ENCODE measurements around the gene ENPP1. TPM values are rescaled to one million over a fixed set of nuclear protein-coding genes. Genes with fewer than 3 reads are reported as not detected.
"Not testable (repeated sequence)": the region's sequence is repeated elsewhere in the genome, so short reads cannot be mapped to it uniquely, and the experiment has no call there.

The ENPP1 gene
- total RNA-seq, 3 donors from 2014 or later = 0.32 to 0.52 (median 0.51) TPM

DNA sequence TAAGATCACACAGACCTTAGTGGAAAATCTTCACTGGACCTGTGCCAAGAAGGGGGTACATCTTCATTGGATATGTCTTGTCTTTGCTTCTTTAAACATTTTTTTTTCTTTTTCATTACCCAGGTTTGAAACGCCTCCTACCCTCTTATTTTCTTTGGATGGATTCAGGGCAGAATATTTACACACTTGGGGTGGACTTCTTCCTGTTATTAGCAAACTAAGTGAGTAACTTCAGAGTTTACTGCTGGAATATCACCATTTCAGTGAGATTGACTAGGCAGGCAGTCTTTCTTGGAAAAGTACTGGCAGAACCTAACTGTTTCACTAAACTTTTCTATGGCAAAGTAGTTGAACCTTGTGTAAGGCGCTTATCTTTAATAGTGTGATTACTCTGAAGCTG is 47.0 kb downstream of the ENPP1 start:
- no peak overlapping the region for H3K4me3 Mint-ChIP-seq
- H3K36me3 Mint-ChIP-seq (ENCODE audit: insufficient read depth) = no peaks in the 10 kb centered on the region
- H3K9me3 Mint-ChIP-seq = no peaks in the 10 kb centered on the region
- DNase-seq = no peak
- no peaks in the 10 kb centered on the region for H3K4me1 Mint-ChIP-seq (ENCODE audit: low read depth)
- ATAC-seq = no peak
- H3K27me3 Mint-ChIP-seq (ENCODE audit: low read depth) = no peaks in the 10 kb centered on the region

DNA sequence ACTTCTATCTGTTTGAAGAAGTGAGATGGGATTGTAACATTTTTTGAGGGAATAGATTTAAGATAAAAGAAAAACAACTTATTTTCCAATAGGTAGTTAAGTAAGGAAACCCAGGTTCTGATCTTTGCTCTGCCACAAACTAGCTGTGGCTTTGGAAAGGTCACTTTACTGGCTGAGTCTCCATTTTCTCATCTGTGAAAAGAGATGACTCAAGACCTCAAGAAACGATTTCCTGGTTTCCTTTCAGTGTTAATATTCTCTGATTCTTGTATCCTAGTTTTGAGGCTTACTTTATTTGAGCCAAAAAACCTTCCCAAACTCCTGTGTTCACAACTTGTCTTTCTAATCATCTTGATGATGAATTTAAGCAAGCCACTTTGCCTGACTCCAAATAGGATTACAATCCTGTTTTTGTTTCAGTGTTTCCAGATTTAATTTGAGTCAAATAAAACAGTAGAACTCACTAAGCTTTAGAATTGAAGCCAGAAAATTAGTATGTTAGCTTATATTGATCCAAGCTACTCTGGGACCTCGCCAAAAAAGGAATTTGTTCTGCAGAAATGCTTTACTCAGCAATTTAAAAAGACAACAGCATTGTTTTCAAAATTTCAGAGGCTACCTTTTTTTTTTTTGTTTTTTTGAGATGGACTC is 51.1 kb downstream of the ENPP1 start:
- Mint-ChIP-seq H3K27me3 (ENCODE audit: low read depth) (peaks cover 5% of the 10 kb centered on the region), H3K4me3 (no peak overlapping the region), H3K9me3 (no peaks in the 10 kb centered on the region), H3K4me1 (ENCODE audit: low read depth) (no peaks in the 10 kb centered on the region), H3K36me3 (ENCODE audit: insufficient read depth) (no peaks in the 10 kb centered on the region)
- DNase-seq = no peak
- no peak for ATAC-seq

DNA sequence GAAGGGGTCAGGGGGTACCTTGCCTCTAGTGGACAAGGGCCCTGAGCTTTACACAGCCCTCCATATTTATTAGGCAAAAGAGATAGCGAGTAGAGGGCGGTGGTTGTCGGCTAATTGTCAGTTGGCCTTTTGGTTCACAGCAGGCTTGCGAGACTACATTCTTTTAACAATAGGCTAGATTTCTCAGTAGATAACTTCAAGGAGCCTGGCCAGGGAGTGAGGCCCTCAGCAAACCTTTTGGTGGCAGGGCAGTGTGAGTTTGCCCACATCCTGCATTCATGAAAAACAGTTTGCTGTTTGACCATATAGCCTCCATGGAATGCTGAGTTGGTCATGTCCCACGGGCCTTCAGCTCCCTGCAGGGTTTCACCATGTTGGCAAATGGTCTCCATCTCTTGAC is 51.8 kb downstream of the ENPP1 start:
- not testable (repeated sequence) for H3K4me3 Mint-ChIP-seq; ATAC-seq; H3K4me1 Mint-ChIP-seq (ENCODE audit: low read depth); H3K9me3 Mint-ChIP-seq; DNase-seq; H3K36me3 Mint-ChIP-seq (ENCODE audit: insufficient read depth); H3K27me3 Mint-ChIP-seq (ENCODE audit: low read depth)

DNA sequence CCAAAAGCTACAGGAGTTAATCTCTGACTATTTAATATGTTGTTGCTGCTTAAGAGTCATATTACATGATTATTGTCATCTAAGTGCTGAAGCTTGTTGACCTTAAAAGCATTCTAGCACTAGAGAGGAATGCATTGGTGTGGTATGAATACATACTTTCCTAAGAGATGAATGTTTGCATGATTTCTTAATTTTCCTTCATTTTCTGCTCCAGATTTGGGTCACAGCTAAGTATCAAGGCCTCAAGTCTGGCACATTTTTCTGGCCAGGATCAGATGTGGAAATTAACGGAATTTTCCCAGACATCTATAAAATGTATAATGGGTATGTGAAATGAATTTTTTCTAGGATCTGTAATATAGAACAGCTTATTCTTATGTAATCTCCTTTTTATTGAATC is 53.6 kb downstream of the ENPP1 start:
- no peak overlapping the region for H3K4me3 Mint-ChIP-seq
- H3K9me3 Mint-ChIP-seq = no peaks in the 10 kb centered on the region
- H3K4me1 Mint-ChIP-seq (ENCODE audit: low read depth) = no peaks in the 10 kb centered on the region
- peaks cover 7% of the 10 kb centered on the region for H3K27me3 Mint-ChIP-seq (ENCODE audit: low read depth)
- no peaks in the 10 kb centered on the region for H3K36me3 Mint-ChIP-seq (ENCODE audit: insufficient read depth)
- DNase-seq (no peak), ATAC-seq (no peak)

DNA sequence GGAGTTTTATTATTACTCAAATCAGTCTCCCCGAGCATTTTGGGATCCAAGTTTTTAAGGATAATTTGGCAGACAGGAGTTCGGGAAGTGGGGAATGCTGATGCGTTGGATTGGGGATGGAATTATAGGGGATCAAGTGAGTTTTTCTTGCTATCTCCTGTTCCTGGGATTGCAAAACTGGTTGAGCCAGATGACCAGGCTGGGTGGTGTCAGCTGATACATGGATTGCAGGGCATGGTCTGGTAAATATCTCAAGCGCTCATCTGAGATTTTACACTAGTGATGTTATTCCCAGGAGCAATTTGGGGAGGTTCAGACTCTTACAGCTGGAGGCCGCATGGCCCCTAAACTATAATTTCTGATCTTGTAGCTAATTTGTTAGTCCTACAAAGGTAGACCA is 54.7 kb downstream of the ENPP1 start:
- Mint-ChIP-seq H3K27me3 (ENCODE audit: low read depth) (peaks cover 9% of the 10 kb centered on the region), H3K4me1 (ENCODE audit: low read depth) (no peaks in the 10 kb centered on the region), H3K36me3 (ENCODE audit: insufficient read depth) (no peaks in the 10 kb centered on the region), H3K4me3 (no peak overlapping the region), H3K9me3 (no peaks in the 10 kb centered on the region)
- no peak for ATAC-seq
- DNase-seq = no peak

GRCh38 chr6:131867744-131868143 is 59.9 kb downstream of the ENPP1 start:
- DNase-seq (no peak), ATAC-seq (no peak)
- Mint-ChIP-seq H3K4me1 (ENCODE audit: low read depth) (no peaks in the 10 kb centered on the region), H3K36me3 (ENCODE audit: insufficient read depth) (no peaks in the 10 kb centered on the region), H3K4me3 (no peak overlapping the region), H3K27me3 (ENCODE audit: low read depth) (peaks cover 4% of the 10 kb centered on the region), H3K9me3 (no peaks in the 10 kb centered on the region)

- Mint-ChIP-seq H3K9me3 (no peaks in the 10 kb centered on the region), H3K4me3 (no peak overlapping the region)
Observed at GRCh38 chr6:131868836-131869235, 61.0 kb downstream of the ENPP1 start.

GRCh38 chr6:131875647-131876046 is 67.8 kb downstream of the ENPP1 start:
- ATAC-seq (no peak), DNase-seq (no peak)
- H3K4me3 Mint-ChIP-seq = no peak overlapping the region
- peaks cover under 1% of the 10 kb centered on the region for H3K27me3 Mint-ChIP-seq (ENCODE audit: low read depth)
- H3K36me3 Mint-ChIP-seq (ENCODE audit: insufficient read depth) = no peaks in the 10 kb centered on the region
- no peaks in the 10 kb centered on the region for H3K9me3 Mint-ChIP-seq
- H3K4me1 Mint-ChIP-seq (ENCODE audit: low read depth) = no peaks in the 10 kb centered on the region

More at GRCh38 chr6:131868836-131869235, 61.0 kb downstream of the ENPP1 start:
- DNase-seq (no peak), ATAC-seq (no peak)
- Mint-ChIP-seq H3K4me1 (ENCODE audit: low read depth) (no peaks in the 10 kb centered on the region), H3K36me3 (ENCODE audit: insufficient read depth) (no peaks in the 10 kb centered on the region), H3K27me3 (ENCODE audit: low read depth) (peaks cover 4% of the 10 kb centered on the region)

DNA sequence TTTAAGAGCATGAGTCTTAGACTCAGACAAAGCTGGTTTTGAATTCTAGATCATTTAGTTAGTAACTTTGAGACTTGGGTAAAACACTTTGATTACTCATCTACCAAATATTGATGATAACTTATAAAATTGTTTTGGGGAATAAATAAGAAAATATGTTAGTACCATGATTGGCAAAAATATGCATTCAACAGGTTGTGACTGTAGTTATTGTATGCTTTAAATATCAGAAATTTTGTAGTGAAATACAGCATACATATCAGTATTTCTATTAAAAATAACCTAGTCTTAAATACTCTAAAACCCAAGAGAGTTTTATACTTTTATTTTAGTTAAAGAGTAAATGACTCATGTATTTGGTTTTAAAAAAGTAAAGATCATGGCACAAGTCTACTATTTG is 68.7 kb downstream of the ENPP1 start:
- Mint-ChIP-seq H3K9me3 (no peaks in the 10 kb centered on the region), H3K36me3 (ENCODE audit: insufficient read depth) (no peaks in the 10 kb centered on the region), H3K4me3 (no peak overlapping the region), H3K4me1 (ENCODE audit: low read depth) (no peaks in the 10 kb centered on the region), H3K27me3 (ENCODE audit: low read depth) (peaks cover 3% of the 10 kb centered on the region)
- no peak for DNase-seq
- ATAC-seq = no peak

GRCh38 chr6:131877999-131878789 is 70.4 kb downstream of the ENPP1 start:
- Mint-ChIP-seq H3K9me3 (no peaks in the 10 kb centered on the region), H3K4me3 (no peak overlapping the region), H3K27me3 (ENCODE audit: low read depth) (peaks cover 3% of the 10 kb centered on the region), H3K4me1 (ENCODE audit: low read depth) (no peaks in the 10 kb centered on the region), H3K36me3 (ENCODE audit: insufficient read depth) (no peaks in the 10 kb centered on the region)
- ATAC-seq = no peak
- no peak for DNase-seq

DNA sequence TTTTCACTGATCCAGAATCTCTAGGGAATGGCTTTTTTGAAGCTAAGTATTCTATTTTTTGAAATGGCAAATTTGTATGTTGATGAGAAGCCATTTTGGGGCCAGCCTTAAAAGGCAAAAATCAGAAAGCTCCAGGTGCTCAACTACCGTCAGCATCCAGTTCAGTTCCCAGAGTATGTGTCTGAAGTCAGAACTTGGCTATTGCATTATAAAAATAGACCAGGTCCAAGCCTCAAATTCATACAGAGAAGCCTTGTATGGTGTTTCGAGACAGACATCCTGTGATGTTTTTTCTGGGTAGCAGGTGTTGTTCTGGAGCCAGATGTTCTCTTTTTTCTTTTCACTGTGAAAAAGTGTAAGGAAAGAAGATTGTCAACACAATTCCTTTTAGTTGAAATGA is 75.2 kb downstream of the ENPP1 start:
- H3K9me3 Mint-ChIP-seq = no peaks in the 10 kb centered on the region
- no peaks in the 10 kb centered on the region for H3K4me1 Mint-ChIP-seq (ENCODE audit: low read depth)
- ATAC-seq = no peak
- DNase-seq = no peak
- H3K36me3 Mint-ChIP-seq (ENCODE audit: insufficient read depth) = no peaks in the 10 kb centered on the region
- no peak overlapping the region for H3K4me3 Mint-ChIP-seq
- H3K27me3 Mint-ChIP-seq (ENCODE audit: low read depth) = peaks cover 3% of the 10 kb centered on the region

DNA sequence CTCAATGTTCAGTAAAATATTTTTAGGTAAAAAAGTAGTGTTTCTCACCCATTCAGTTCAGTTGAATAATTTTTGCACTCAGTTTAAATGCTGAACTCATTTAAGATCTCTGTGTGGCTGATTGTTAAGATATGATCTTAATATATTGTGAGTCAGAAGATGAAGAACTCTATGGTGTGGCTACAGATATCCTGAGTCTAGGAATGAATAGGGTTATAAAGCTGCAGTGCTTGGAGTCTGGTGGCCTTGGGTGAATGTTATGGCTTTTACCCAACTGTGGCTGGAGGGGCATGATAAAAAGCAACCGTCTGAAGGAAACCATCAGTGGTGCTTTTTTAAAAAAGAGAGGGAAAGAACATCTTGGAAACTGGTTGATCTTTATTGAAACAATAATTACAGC is 77.4 kb downstream of the ENPP1 start:
- Mint-ChIP-seq H3K4me3 (no peak overlapping the region), H3K4me1 (ENCODE audit: low read depth) (no peaks in the 10 kb centered on the region), H3K27me3 (ENCODE audit: low read depth) (peaks cover 3% of the 10 kb centered on the region), H3K9me3 (no peaks in the 10 kb centered on the region), H3K36me3 (ENCODE audit: insufficient read depth) (no peaks in the 10 kb centered on the region)
- no peak for ATAC-seq
- DNase-seq = no peak

DNA sequence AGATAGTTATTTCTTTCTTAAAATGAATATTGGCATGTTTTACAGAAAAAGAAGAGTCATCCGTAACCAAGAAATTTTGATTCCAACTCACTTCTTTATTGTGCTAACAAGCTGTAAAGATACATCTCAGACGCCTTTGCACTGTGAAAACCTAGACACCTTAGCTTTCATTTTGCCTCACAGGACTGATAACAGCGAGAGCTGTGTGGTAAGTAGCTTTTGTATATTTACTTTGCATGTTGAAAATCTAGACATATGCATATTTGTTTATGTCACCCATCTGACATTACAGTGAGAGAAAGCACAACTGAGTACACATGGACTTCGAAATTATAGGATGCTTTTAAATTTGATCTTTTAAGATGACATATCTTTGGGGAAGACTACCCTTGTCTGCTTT is 78.7 kb downstream of the ENPP1 start:
- H3K4me3 Mint-ChIP-seq = no peak overlapping the region
- DNase-seq = no peak
- H3K4me1 Mint-ChIP-seq (ENCODE audit: low read depth) = no peaks in the 10 kb centered on the region
- no peaks in the 10 kb centered on the region for H3K9me3 Mint-ChIP-seq
- no peaks in the 10 kb centered on the region for H3K27me3 Mint-ChIP-seq (ENCODE audit: low read depth)
- no peaks in the 10 kb centered on the region for H3K36me3 Mint-ChIP-seq (ENCODE audit: insufficient read depth)
- no peak for ATAC-seq

DNA sequence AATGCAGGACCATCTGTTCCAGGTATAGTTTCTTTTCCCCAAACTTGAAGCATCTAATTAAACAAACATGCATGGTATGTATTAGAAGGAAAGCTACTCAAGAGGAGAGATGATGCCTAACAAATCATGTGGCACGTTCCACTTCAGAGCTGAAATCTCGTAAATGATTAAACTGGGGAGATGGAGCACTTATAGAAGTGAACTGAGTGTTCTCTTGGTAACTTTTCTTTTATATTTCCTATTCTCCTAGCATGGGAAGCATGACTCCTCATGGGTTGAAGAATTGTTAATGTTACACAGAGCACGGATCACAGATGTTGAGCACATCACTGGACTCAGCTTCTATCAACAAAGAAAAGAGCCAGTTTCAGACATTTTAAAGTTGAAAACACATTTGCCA is 82.3 kb downstream of the ENPP1 start:
- no peaks in the 10 kb centered on the region for H3K4me1 Mint-ChIP-seq (ENCODE audit: low read depth)
- no peaks in the 10 kb centered on the region for H3K9me3 Mint-ChIP-seq
- peaks cover 9% of the 10 kb centered on the region for H3K27me3 Mint-ChIP-seq (ENCODE audit: low read depth)
- no peaks in the 10 kb centered on the region for H3K36me3 Mint-ChIP-seq (ENCODE audit: insufficient read depth)
- ATAC-seq (no peak), DNase-seq (no peak)
- H3K4me3 Mint-ChIP-seq = no peak overlapping the region

- Mint-ChIP-seq H3K27me3 (ENCODE audit: low read depth) (peaks cover 10% of the 10 kb centered on the region), H3K36me3 (ENCODE audit: insufficient read depth) (no peaks in the 10 kb centered on the region), H3K9me3 (peaks cover 6% of the 10 kb centered on the region), H3K4me1 (ENCODE audit: low read depth) (no peaks in the 10 kb centered on the region), H3K4me3 (no peak overlapping the region)
- ATAC-seq (no peak), DNase-seq (no peak)
Observed at GRCh38 chr6:131893198-131893597, 85.4 kb downstream of the ENPP1 start.
